Upper lobe of left lung (tissue), 4 donors: Measurements from ENCODE around the gene EFNA5.

Experiments used
- POLR2A ChIP-seq, 4 donors: fragments of 450-650 bp; IDR thresholded peaks; one replicate each; pipeline ENCODE4 v1.5.1; 2016 to 2017; ENCODE audit warnings: antibody characterized with exemption in 4 of 4, mild to moderate bottlenecking in 2 of 4
- POLR2AphosphoS5 ChIP-seq, 2 donors: sonication (generic); formaldehyde crosslinking; IDR thresholded peaks; one replicate each; pipeline ENCODE4 v1.5.1; 2017; ENCODE audit warnings: antibody characterized with exemption in 2 of 2
- TF ChIP-seq, protein P1 (sequence below), 6 experiments: fragments of 450-650 bp in 4 of 6; fragments of 200-600 bp in 2 of 6; sonication (generic) in 2 of 6; IDR thresholded peaks; one replicate each; pipeline ENCODE4 v1.5.1; 2016 to 2019; ENCODE audit warnings: antibody characterized with exemption in 6 of 6

- TF ChIP-seq, protein P1, sequence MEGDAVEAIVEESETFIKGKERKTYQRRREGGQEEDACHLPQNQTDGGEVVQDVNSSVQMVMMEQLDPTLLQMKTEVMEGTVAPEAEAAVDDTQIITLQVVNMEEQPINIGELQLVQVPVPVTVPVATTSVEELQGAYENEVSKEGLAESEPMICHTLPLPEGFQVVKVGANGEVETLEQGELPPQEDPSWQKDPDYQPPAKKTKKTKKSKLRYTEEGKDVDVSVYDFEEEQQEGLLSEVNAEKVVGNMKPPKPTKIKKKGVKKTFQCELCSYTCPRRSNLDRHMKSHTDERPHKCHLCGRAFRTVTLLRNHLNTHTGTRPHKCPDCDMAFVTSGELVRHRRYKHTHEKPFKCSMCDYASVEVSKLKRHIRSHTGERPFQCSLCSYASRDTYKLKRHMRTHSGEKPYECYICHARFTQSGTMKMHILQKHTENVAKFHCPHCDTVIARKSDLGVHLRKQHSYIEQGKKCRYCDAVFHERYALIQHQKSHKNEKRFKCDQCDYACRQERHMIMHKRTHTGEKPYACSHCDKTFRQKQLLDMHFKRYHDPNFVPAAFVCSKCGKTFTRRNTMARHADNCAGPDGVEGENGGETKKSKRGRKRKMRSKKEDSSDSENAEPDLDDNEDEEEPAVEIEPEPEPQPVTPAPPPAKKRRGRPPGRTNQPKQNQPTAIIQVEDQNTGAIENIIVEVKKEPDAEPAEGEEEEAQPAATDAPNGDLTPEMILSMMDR (IDR thresholded peaks at IDR 0.05) = no peak
- TF ChIP-seq POLR2AphosphoS5 (IDR thresholded peaks at IDR 0.05) = no peak
- no peak for TF ChIP-seq POLR2A (IDR thresholded peaks at IDR 0.05)
These were observed 242.4 kb downstream of the EFNA5 start for GRCh38 chr5:107428303-107428813.
